HG03060 (cell line): ENCODE data around the gene TTC21A.
"Not testable (repeated sequence)": the region's sequence is repeated elsewhere in the genome, so short reads cannot be mapped to it uniquely, and the experiment has no call there.

Source experiments
- ATAC-seq: cut with Tn5 transposase; IDR thresholded peaks from one replicate; pipeline ENCODE4 v1.9.1; 2021; ENCODE audit warnings: low read depth, moderate number of reproducible peaks; ENCODE audit not compliant: unreplicated experiment

Gene TTC21A

GRCh38 chr3:39107388-39108199, at the start of gene TTC21A, which contains the start of gene GORASP1:
TSS of gene TTC21A (plus strand) at chr3:39107680. CDS start at chr3:39107838, 158 bp downstream.
TSS of gene GORASP1 (minus strand) at chr3:39107627. CDS start at chr3:39107541, 86 bp downstream.
- no peak for ATAC-seq

GRCh38 chr3:39061228-39061627, 46.3 kb upstream of the TTC21A start:
- not testable (repeated sequence) for ATAC-seq

GRCh38 chr3:39062180-39062579, 45.3 kb upstream of the TTC21A start:
- no peak for ATAC-seq

- no peak for ATAC-seq
Observed at GRCh38 chr3:39063143-39063542, 44.3 kb upstream of the TTC21A start.

GRCh38 chr3:39064646-39065045, 42.8 kb upstream of the TTC21A start:
- no peak for ATAC-seq

- ATAC-seq = peak; percentile 90
Observed at GRCh38 chr3:39065197-39065596, 42.3 kb upstream of the TTC21A start.

GRCh38 chr3:39067286-39067685, 40.2 kb upstream of the TTC21A start:
- ATAC-seq = no peak

GRCh38 chr3:39068556-39068955, 38.9 kb upstream of the TTC21A start:
- no peak for ATAC-seq

- ATAC-seq = no peak
Observed at GRCh38 chr3:39075910-39076309, 31.6 kb upstream of the TTC21A start.

GRCh38 chr3:39079530-39079929, 27.9 kb upstream of the TTC21A start:
- no peak for ATAC-seq

GRCh38 chr3:39080026-39080425, 27.5 kb upstream of the TTC21A start:
- no peak for ATAC-seq

GRCh38 chr3:39082666-39083313, 24.7 kb upstream of the TTC21A start:
- no peak for ATAC-seq

- ATAC-seq = no peak
Observed at GRCh38 chr3:39086144-39086543, 21.3 kb upstream of the TTC21A start.

- no peak for ATAC-seq
Observed at GRCh38 chr3:39088456-39088855, 19.0 kb upstream of the TTC21A start.

- ATAC-seq = no peak
Observed at GRCh38 chr3:39088889-39089288, 18.6 kb upstream of the TTC21A start.

GRCh38 chr3:39090922-39091321, 16.6 kb upstream of the TTC21A start:
- ATAC-seq = no peak

GRCh38 chr3:39094851-39095677, 12.4 kb upstream of the TTC21A start:
- ATAC-seq = no peak

- no peak for ATAC-seq
Observed at GRCh38 chr3:39095778-39096177, 11.7 kb upstream of the TTC21A start.

- ATAC-seq = no peak
Observed at GRCh38 chr3:39096775-39097174, 10.7 kb upstream of the TTC21A start.

GRCh38 chr3:39097716-39098472, 9.6 kb upstream of the TTC21A start:
- ATAC-seq = no peak
